COR-L47 (cell line): ENCODE results near the gene CWC22.
A peak's percentile ranks its signal among the peaks of the same experiment; 100 is the strongest.
"Not testable (repeated sequence)": the region's sequence is repeated elsewhere in the genome, so short reads cannot be mapped to it uniquely, and the experiment has no call there.

ENCODE experiments used
- DNase-seq: peaks from one replicate; lab custom pipeline; 2025; lab: John Stamatoyannopoulos, UW

CWC22 gene

DNA sequence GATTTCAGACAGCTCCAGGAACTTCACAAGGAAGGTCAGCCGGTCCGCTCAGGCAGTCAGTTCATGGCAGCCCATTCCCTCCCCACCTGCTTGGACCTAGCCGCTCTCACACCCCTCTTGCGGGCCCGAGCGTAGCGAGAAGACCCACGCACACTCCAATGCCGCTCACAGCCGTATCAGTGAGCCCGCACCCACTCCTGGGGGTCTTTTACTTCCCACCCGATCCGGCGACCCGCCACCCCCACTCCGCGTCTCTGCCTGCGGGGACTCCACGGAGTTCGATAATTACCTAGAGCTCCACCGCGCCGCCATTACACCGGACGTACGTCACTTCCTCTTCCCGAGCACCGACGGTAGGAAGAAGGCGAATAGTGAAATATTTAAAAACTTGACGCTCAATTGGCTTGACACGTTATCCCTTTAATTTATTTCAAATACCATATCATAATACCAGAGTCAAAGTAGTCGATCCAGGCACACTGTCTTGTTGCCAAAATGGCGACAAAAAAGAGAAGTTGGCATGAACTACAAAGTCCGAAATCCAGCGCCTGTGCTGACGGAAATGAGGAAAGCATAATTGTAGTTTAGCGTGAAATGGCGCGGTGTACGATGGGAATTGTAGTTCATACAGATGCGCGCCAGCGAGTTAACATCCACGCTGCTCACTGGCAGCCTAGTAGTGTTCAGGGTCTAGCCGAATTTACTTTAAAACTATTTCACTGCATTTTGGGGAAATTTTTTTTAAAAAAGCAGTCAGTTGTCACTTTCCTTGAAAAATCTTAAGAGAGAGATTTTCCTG lies at the start of gene CWC22:
Gene CWC22, minus strand, starts transcription at position 517 of the 799 bp plus-strand sequence. CDS start 13,956 bp downstream, outside the sequence.
- peak; percentile 92 for DNase-seq

DNA sequence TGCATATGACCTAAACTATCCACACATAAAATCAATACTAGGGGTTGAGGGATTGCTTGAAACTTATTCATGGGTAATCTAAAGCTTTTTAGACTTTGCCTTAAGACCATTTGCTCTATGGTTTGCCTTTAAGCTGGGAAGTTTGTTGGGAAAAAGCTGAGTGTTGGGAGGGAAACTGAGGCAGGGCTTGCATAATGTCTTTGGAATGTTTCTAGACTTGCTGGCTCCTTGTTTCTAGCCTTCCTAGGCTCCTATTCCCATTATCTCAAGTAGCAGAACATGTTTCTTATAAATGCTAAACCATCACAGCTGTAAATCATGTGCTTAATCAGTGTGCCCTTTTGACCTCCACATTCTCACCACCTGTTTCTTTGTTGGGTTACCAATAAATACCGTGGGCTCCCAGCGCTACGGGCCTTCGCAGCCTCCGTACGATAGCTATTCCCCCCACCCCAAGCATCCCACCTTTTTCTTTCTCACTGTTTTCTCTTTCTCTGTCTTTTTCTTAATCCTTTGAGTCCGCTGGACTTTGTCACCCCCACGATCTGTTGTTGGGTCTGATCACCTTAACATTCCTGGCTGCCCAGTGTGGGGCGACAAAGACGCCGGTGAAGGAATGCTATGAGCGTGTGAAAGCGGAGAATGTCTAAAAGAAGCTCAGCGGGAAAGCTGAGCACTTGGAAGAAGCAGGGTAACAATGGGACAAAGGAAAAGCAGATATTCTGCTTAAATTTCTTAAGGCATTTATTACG lies 49.4 kb upstream of the CWC22 start:
- no peak for DNase-seq

DNA sequence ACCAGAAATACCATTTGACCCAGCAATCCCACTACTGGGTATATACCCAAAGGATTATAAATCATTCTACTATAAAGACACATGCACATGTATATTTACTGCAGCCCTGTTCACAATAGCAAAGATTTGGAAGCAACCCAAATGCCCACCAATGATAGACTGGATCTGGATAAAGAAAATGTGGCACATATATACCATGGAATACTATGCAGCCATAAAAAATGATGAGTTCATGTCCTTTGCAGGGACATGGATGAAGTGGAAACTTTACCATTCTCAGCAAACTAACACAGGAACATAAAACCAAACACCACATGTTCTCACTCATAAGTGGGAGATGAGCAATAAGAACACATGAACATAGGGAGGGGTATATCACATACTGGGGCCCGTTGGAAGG lies 47.5 kb upstream of the CWC22 start:
- not testable (repeated sequence) for DNase-seq

DNA sequence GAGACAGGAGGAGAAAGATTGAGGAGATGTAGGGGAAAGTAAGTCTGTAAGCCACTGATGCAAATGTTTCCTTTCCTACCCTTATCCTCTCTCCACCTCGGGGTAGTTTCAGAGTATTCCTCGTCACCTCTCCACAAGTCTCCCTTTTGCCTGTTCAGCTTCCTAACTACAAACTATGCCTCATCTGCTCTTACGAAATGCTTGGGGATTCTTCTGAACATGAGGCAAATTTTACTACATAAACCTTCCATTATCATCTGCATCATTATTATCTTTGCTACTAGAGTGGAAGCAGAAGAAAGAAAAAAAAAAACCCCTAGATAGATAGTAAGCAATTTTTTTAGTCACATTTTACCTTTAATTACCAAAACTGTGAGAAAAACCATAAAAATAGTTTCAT lies 43.1 kb upstream of the CWC22 start:
- no peak for DNase-seq

DNA sequence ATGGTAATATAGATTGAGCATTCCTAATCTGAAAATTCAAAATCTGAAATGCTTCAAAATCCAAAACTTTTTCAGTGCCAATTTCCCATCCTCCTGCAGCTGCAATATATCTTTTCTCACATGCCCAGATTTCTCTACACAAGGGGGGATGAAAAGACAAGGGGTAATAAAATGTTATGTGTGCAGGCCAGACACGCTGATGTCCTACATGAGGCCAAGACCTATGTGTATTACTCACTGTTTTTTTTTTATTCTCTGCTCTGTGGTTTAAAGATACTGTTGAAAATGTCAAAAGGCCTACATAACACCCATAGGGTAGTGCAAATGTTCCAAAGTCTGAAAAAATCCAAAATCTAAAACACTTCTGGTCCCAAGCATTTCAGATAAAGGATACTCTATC lies 41.2 kb upstream of the CWC22 start:
- DNase-seq: no peak

DNA sequence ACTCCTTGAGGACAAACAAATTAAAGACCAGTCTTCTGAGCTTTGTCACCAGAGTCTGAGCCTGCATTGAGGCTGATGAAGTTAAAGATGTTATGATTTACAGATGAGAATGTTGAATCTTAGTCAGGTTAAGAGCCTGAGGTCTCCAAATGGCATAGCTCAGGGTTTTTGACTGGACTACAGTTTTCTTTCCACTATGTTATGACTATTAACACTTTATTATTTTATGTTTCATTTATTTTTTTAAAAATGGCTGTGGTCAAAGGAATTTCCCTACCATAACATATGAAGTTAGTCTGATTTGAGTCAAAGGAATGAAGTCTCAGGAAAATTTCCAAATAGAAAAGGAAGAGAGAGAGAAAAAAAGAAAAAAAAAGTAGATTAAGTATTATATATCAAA lies 39.7 kb upstream of the CWC22 start:
- DNase-seq: no peak

DNA sequence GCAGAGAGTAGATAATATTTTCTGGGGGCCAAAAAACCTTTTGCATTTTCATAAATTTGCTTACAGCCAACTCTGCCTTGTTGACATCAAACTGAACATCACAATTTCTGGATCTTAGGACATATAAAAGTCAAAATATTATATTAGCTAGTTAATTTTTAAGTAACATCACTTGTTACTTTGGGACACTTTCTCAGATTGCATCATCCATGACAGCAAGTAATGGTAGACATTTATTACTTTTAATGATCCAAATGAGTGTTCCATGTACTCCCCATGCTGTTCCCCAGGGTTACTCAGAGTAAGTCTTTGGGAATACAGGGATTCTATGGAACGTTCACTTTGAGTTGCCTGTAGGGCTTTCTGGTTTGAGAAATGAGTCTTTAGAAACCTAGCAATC lies 39.1 kb upstream of the CWC22 start:
- DNase-seq: no peak

DNA sequence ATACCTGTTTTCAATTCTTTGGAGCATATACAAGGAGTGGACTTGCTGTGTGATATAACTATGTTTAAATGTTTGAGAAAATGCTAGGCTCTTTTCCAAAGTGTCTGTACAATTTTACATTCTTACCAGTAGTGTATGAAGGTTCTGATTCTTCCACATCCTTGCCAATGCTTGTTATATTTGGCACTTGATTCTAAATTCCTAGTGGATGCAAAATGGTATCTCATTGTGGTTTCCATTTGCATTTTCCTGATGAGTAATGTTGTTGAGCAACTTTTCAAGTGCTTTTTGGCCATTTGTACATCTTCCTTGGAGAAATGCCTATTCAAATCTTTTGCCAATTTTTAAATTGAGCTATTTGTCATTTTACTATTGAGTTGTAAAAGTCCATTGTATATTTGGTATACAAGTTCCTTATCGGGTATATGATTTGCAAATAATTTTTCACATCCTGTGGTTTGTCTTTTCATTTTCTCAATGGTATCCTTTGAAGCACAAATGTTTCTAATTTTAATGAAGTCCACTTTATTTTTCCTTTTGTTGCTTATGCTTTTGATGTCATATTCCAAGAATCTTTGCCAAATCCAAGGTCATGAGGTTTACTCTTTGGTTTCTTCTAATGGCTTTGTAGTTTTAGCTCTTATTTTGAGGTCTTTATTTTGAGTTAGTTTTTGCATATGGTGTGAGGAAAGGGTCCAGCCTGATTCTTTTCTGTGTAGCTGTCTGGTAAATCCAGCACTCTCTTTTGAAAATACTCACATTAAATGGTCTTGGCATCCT lies 33.2 kb upstream of the CWC22 start:
- no peak for DNase-seq

DNA sequence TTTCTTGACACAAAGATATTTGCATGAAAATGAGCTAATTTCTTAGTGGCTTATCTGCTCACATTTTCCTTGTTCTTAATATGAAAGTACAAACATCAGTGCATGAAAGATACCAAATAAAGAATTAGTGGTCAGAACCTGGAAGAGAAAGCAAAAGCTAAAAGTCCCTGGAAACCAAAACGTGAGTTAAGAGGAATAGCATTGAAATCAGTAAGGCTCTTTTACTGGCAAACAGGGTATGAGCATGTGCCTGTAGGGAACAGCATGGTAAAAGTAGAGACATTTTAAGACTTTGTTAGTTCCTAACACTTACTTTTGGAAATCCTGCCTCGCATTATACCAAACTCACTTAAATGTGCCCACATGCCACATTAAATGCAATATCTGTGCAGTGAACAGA lies 31.9 kb upstream of the CWC22 start:
- DNase-seq: no peak

DNA sequence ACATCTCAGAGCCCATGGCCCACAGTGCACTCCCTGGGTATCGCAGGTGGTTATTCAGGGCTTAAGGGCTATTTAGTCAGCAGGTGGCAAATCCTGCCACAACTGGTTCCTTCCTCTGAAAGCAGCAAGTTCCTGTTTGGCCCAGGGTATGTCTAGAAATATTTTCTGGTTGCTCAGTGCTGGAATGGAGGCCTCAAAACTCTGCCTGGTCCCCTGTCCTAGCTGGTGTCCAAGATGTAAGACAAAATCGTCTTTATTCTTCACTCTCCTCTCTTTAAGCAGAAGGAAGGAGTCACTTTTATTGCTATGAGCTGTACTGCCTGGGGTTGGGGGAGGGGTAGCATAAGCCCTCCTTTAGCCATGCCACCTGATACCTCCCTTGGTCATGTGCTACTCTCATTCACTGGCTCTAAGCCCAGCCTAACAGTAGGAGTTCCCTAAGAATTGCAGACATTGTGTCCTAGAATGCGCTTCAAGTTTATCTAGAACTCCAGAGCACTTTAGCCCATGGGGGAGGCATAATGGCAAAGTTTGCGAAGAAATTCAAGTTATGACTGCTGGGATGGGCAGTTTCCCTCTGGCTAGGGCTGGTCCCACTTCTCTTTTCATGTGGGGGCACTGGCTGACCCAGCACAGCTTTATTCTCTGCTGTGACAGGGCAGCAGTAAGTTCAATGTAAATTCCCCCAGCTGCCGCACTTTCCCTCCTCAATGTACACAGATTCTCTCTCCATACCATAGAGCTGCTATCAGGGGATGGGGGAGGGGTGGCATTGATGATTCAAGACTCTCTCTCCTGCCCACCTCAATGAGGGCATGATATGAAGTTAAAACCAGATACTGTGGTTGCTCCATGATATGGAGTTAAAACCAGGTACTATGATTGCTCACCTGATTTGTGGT lies 27.1 kb upstream of the CWC22 start:
- peak; percentile 65 for DNase-seq

DNA sequence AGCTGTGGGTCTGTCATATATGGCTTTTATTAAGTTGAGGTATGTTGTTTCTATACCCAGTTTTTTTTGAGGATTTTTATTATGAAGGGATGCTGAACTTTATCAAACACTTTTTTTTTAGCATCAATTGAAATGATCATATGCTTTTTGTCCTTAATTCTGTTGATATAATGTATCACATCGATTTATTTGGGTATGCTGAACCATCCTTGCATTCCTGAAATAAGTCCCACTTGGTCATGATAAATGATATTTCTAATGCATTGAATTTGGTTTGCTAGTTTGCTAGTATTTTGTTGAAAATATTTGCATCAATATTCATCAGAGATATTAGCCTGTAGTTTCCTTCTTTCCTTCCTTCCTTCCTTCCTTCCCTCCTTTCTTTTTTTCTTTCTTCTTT lies 22.5 kb upstream of the CWC22 start:
- DNase-seq: no peak

DNA sequence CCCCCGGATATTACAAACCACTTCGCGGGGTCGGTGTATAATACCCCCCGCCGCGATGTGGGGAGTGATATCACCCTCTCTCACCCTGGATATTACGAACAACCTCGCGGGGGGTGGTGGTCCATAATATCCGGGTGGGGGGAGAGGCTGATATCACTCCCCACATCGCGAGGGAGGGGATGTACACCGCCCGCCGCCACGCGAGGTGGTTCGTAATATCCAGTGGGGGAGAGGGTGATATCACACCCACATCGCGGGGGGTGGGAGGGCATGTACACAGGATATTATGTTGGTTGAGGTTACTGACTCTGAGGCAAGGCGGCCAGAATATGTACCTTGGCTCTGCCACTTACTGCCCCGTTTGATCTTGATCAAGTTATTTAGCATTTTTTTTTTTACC lies 14.8 kb upstream of the CWC22 start:
- DNase-seq: no peak

DNA sequence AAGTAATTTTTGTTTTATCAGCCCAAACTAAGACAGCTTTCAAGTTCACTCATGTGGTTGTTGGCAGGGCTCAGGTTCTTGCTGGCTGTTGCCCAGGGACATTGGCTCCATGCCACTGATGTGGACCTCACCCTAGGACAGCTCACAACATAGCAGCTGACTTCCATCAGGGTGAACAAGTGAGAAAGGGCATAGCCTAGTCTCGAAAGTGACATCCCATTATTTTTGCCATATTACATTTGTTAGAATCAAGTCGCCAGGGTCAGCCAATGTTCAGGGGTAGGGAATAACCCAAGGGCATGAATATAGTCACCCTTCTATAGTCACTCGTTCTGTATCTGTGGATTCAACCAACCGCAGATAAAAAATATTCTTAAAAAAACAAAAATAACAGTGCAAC lies 10.7 kb upstream of the CWC22 start:
- no peak for DNase-seq

DNA sequence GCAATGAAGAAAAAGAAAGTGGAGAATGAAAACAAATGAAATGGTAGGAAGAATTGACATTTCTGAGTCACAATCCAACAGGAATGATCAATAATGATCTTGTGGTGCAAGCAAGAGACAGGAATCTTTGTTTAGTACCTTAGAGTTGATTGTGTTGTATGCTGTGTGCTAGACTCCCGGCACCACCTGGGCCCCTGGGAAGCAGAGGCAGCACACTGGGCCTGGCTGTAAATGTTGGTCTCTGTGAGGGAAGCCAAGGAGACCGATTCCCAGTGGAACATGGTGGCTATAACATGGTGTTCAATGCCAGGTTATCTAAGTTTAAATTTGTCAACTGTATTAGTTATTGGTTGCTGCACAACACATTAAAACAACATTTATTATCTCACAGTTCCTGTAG lies 9.8 kb upstream of the CWC22 start:
- no peak for DNase-seq

DNA sequence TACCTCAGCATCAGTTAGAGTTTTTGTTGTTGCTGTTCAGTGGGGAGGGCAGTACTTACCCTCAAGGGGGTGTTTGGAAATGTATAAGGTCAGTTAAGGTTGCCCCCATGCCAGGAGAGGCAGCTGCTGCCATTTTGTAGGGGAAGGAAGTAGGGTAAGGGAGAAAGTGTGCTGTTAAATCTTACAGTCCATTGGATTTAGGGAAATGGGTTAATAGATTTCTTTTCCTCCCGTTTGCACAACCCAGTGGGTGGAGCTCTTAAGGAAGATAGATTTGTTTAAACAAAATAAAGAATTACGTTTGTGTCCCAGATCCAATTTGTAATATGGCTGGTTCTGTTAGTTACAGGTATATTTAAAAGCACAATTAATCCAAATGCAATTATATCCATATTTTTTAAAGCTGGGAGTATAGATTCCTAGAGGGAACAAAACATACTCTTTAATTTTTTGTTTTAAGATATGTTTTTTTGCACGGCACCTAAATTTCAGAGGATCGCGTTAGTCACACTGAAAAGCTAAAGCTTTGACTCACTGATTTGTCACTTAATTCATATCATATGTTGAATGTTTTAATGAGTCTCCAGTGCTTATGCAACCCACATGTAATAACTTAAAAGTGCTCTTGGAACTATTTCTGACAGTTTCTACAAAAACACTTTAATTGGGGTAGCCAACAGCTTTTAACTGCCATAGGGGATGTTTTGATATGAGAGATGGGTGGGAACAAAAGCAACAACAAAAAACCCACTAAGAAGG lies 9.0 kb upstream of the CWC22 start:
- DNase-seq: no peak

DNA sequence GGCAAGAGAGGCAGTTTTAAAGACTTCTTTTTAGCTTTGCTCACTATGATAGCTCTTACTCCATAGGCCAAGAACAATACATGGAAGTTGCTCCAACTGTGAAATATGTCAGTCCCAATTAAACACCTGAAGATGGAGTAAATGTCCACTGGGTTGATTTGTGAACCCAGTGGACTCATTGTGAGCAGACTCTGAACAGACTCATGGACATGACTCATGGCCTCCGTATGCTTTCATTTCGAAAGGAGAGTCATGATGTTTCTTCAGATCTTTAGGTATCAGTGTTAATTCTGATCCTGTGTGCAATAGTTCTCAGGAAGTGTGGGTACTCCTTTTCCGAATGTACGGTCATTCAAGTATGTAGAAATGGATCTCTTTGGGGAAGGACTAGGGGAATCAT lies 5.4 kb upstream of the CWC22 start:
- DNase-seq: no peak

DNA sequence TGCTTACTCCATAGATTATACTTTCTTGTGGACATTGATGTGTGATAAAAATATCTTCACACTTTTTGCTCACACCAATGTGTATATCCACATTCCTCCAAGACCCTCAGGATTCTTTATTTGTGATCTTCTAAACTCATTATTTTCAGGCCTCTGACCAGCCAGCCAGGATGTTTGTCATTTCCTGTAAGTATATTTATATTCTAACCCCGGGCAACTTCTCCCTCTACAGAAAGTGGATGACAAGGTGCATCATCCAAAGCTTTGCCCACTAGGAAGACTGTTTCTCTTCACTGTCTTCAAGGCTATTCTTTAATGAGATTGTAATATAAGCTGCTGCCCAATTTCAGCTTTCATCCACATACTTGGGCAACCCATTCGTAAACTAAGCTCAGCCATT lies 3.6 kb upstream of the CWC22 start:
- DNase-seq: no peak

DNA sequence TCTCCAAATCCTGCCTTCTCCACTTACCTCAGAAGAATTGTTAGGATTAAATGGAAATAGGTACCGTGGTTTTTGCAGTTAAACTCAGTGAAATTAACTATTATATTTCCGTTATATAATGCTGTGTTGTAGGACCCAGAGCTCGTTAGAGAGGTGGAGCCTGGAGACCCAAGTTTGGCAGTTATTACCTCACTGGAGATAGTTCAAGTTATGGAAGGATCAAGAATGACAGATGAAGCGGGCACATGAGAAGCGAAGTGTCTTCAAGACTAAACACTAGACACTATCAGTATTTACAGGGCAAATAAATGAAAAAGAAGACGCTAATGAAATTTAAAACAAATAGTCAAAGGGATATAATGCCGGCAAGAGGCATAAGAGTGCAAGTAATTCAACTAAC lies 866 bp downstream of the CWC22 start:
- no peak for DNase-seq

DNA sequence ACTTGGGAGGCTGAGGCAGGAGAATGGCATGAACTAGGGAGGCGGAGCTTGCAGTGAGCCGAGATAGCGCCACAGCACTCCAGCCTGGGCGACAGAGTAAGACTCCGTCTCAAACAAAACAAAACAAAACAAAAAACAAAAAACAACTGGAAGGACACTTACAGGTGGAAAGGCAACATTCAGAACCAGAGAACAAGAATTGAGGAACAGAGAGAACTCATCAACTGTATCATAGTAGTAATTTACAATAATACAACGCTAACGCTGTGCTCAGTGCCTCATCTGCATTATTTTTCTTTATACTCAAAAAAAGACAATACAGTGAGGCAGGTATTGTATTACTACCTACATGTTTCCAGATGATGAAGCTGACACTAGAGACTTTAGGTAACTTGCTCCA lies 1.6 kb downstream of the CWC22 start:
- DNase-seq: not testable (repeated sequence)

DNA sequence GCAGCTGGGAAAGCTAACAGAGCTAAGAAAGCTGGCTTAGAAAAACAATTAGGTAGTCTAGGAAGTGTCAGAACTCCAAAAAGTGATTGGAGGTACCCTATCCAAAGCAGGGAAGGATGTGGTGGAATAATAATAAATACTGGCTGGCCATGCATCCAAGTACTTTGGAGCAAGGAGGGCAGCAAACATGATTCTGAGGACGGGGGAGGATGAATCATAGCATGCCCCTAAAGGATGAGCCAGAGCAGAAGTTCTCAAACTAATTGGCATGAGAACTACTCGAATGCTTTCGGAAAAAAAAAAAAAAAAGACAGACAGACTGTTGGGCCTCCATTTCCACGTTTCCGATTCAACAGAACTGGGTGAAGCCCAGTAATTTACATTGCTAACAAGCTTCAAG lies 2.4 kb downstream of the CWC22 start:
- DNase-seq: no peak

DNA sequence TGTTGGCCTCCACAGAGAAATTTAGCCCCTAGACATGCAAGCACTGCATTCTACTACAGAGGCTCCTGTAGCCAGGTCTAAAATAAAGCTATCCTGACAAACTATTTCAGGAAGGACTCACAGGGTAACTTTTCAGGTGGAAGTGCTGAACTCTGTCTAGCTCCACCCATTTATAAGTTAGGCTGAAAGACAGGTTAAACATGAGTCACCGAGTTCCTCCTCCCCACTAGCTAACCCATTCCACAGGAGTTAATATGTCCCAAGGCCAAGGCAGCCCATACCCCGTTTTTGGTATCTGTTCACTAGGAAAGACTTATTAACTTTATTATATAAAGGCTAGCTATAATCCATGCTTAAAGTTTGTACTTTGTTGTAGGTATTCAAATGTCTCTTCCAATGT lies 3.5 kb downstream of the CWC22 start:
- DNase-seq: no peak
